Suppressor macrophage treated with lipopolysaccharide for 4 hours (primary cell): ENCODE results near the gene UPB1.
A peak's percentile ranks its signal among the peaks of the same experiment; 100 is the strongest.

Experiments used
- DNase-seq: peaks from one replicate; pipeline ENCODE4 v3.0.0-alpha.2; 2020

The UPB1 gene

DNA sequence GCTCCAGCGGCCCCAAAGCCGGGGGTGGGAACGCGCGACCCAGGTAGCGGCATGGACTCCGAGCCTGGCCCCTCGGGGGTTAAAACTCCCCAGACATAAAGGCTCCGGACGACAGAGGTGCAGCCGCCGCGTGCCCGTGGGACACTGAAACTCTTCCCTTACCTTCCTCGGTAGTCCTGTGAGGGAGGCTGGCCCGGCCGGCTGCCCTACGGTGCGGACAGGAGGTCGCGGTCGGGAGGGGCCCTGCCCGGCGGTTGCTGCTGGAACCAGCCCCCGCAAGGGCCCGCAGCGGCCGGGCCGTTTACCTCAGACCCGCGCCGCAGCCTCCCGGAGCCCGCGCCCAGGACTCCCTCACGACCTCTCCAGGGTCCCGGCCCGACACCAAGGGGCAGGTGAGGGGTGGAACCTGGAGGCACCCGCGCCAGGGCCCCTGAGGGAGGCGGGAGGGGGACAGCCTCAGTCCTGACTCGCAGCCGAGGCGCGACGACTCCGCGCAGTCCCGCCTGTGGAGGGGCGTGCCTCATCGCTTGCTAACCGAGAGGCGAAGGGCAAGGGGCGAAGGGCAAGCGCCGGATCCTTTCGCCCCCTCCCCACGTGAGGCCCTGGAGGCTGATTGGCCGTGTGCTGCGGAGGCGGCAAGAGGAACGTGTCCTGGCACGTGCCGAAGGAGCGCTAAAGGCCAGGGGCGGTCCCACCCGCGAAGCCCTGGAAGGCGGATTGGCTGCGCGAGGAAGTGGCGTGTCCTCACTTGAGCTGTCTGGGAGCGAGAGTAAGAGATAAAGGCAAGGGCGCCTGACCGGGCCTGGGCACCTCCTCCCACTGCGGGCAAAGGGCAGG lies at the start of gene UPB1:
Gene UPB1, plus strand, starts transcription at position 805 of the 837 bp plus-strand sequence. CDS start 72 bp downstream, outside the sequence.
- no peak for DNase-seq

DNA sequence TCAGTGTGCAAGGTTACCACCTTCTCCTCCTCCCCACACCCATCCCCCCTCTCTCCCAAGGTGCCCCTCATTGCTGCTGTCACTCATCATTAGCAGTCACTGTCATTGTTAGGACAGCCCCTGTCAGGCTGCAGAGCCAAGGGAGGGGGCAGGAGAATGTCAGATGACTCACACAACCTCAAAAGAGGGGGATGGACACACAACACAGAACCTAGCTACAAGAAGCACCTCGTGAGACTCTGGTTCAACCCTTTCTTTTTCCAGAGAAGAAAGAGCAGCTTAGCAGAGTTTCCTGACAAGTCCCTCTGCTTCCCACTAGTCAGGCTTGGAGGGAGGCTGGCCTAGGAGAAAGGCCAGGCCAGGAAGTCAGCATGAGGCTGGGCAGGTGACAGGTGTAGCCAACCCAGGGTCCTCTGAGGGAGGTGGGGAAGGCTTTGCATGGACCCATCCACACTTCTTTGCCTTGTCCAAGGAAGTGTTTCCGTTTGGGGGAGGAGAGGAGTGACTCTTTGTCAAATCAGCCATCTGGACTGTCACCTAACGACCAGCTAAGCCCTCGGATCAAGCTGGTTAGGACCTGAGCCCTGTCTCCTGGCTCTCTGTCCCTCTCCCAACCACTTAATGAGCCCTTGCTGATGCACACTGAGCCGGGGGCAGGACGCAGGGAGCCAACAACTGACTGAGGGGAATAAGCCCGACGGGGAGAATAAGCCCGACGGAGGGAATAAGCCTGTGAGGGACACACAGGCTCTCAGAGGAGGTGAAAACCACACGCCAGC lies 49.5 kb upstream of the UPB1 start:
- no peak for DNase-seq

DNA sequence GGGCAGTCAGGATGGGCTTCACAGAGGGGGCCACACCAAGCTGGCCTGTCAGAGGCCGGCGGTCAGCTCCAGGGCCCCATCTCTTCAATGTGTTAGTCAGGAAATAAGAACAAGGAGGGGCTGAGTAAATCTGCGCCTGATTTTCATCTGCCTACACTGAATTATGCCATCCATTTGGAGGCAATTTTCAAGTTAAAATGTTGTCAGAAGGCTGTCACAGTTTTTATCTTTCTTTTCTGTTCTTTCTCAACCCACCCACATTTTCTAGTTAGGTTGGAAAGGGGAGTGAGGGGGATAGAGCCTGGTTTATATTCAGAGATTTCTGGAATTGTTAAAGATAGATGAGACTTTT lies 48.9 kb upstream of the UPB1 start:
- DNase-seq, result no peak

DNA sequence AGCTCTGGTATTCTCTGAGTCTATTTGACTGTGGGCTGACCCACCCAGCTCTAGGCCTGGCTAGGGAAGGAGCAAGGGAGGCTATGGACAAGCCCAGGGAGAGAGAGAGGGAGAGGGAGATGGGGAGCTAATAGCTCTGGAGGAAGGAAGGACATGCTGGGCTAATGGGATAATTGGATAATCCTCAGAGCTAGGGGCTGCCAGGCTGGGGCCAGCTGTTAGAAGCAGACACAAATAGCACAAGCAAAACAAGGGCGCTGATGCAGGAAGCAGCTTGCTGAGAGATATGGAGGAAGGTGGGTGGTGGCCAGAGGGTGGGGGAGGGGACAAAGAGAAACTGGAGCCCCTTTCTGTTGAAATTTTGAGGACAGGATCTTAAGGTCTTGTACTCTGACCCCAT lies 44.5 kb upstream of the UPB1 start:
- DNase-seq, result no peak

DNA sequence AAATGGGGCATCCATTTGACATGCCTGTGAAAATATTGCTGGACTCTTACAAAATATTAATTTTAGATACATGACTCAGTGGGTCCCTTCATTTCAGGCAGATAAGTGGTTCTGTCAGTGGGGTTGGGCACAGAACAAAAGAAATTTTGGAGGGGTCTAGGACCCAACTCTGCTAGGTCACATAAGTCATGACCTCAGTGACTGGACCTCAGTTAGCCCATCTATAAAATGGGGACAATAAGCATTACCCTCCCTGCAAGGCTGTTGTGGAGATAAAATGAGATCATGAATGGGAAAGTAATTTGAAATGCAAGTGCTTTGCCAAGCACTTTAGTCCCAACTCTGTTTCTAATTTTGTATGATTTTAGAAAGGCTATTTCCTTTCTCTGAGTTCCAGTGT lies 44.0 kb upstream of the UPB1 start:
- no peak for DNase-seq

DNA sequence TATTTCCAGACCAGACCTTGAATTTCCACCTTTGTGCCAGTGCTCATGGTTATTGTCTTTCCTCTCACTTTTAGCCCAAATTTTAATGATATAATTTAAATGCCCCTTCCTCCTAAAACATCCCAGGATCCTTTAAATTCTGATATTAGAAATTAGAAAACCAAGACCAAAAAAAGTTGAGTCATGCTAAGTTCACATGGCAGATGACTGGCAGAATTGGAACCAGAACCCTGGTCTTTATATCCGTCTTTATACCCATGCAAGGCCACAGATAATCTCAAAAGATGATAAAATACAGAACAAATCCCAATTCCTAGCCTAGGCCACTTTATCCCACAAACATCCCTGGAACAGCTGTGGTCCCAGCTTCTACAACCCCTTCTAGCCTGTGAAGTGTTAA lies 41.3 kb upstream of the UPB1 start:
- no peak for DNase-seq

DNA sequence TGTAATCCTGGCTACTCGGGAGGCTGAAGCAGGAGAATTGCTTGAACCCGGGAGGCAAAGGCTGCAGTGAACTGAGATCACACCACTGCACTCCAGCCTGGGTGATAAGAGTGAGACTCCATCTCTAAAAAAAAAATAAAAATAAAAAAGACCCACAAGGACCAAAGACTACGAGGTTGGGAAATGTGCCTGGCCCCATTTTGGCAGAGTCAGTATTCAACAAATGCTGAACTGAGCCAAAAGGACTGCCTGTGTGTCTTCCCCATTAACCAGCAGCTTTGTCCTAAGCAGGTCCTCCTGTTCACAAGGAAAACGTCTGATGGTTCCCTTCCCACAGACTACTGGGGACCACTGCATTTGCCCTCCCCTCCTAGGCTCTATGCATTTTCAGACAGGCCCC lies 40.1 kb upstream of the UPB1 start:
- DNase-seq, result no peak

DNA sequence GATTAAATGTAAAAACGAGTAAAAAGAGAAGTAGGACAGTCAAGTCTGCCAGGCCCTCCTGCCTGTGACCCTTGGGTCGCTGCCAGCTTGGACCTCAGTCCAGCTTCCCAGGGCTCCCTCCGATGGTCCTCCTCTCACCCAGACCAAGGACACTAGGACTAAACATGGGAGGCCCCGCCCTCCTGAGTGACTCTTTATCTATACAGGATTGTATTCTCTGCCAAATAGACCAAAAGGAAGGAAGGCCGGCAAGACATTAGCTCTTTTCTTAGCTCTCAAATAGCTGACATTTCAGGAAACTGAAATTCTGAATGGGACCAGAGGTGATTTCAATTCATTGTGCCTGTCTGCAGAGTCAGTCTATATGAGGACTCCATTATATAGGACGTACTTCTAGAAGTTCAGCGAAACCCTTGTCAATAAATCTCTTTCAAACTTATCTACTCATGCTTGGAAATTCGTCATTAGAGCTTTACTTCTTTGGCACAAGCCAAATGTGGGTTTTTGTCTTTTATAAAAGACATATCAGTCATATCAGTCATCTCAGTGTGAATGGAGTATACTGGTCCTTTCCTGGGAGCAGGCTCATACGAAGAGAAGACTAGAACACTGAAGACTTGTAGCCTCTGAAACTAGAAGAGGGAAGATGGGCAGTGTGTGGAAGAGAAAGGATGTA lies 39.2 kb upstream of the UPB1 start:
- DNase-seq, result no peak

DNA sequence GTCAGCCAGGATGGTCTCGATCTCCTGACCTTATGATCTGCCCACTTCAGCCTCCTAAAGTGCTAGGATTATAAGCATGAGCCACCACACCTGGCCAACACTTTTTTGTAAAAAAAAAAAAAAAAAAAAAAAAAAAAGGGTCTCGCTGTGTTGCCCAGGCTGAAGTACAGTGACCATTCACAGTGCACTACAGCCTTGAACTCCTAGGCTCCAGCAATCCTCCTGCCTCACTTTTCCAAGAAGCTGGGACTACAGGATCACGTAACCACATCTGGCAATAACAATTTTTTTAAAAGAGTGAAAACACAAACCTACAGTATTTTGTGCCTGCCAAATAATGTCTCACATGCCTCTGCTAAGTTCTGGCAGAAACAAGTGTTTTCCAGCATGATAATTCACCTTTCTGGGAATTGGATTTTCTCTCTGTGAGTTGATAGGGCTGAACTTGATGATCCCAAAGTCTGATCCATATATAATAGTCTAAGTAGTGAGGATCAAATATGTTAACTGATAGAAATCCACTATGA lies 37.2 kb upstream of the UPB1 start:
- DNase-seq, result no peak

DNA sequence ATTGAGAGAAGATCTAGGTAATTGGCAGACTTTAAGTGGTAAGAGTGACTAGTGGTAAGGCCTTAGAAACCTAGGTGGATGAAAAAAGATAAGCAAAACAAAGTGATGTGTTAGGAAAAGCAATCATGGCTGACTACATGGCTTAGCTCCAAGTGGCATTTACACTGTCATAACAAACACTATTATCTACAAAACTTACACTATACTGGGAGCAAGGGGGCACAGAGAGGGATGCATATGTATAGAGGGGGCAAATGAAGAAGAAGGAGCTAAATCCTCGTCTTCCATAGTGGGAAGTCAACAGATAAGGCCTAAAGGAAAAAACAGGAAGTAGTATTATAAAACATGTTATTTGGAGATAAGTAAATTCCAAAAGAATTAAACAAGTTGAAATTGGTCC lies 35.2 kb upstream of the UPB1 start:
- DNase-seq, result no peak

DNA sequence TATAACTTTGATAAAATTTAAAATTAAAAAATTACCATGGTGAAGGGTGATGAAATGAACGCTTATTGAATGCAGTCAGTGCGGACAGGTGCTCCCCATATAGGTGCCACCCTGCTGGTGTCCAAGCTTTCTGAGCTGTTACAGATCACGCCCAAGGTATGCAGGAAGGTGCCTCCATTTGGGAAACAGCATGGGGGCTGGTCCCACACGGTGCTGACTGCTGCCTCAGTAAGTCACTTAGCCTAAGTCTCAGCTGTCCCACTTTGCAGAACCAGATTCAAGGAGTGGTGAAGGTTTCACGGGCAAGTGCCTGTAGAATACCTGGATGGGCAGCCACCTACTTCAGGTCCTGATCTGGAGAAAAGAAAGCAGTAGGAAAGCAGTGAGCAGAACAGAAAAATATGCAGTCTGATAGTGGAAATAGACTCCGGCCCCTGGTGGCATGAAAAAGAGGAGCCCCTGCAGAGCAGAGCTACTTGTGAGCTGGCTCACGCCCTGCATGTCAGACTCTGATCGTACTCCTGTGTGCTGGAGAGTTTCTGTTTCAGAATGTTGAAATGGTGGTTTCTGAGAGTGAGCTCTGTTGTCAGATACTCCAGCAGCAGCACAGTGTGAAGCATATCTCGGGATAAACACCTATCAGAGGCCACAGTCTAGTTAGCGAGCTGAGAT lies 34.6 kb upstream of the UPB1 start:
- DNase-seq, result peak; percentile 68

DNA sequence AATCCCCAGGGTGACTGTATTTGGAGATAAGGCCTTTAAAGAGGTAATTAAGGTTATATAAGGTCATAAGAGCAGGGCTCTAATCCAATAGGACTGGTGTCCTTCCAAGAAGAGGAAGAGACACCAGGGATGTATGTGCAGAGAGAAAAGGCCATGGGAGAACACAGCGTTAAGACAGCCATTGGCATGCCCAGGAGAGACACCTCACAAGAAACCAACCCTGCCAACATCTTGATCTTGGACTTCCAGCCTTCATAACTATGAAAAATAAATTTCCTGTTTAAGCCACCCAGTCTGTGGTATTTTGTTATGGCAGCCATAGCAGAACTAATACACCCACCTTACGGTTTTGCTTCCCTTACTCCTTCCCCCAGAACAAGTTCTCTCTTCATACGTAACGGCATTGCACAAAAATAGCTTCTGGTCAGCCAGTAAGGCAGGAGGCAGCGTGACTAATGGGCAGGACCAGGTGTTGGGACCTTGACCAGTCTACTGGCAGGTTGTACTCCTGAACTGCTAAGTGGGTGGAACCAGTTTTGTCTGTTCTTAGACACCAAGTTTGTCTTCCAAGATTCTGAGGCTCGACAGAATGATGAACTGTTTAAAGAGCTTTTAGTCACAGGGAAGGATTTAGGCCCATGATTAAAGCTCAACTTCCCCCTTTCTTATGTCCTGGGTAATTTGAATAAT lies 31.9 kb upstream of the UPB1 start:
- peak; percentile 66 for DNase-seq

DNA sequence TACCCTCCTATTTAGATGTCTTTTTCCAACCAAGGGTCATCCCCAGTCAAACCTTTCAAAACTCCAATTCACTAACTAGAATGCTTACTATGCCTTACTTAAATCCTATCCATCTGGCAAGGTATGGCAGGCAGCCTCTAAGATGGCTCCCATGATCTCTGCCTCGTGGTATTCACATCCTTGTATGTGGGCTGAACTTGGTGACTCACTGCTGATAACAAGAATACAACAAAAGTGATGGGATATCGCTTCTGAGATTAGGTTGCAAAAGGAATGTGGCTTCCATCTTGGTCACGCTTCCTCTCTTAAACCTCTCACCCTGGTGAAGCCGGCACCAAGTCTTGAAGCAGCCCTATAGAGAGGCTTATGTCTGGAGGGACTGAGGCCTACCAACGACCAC lies 29.6 kb upstream of the UPB1 start:
- DNase-seq, result peak; percentile 37

DNA sequence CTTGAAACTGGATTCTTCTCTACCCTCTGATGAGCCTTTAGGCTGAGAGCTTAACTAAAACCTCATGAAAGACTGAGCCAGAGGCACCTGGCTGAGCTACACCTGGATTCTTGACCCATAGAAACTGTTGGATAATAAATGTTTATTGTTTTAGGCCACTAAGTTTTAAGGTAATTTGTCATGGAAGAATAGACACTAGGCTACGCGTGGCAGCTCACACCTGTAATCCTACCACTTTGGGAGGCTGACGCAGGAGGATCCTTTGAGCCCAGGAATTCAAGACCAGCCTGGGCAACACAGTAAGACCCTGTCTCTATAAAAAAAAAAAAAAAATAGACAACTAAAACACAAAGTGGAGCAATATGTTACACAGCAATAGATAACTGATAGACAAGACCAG lies 29.2 kb upstream of the UPB1 start:
- DNase-seq, result no peak

DNA sequence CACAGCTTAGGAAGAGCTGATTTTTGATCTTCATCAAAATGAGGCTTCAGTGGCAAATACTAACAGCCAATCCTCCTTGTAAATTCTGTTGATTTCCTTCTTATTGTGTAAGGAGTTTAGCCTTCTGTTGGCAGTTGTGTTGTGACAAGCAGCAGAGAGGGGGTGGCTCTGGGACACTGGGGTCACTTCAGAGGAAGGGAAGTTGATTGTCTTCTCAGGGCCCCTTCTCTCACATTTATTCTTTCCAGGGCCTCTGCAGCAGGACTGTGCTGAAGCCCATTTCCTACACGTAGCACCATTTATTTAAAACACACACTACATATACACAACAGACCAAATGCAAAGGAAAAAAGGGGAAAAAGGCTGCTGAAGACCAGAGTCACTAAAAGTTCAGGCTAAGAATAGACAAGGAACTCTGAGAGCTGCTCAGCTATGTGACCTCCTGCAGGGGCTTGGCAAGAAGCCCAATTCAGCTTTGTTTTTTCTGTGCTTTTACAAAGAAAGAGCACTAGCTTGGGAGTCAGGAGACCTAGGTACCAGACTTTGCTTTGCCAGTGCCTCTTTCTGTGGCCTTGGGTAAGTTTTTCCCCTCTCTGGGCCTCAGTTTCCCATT lies 28.3 kb upstream of the UPB1 start:
- peak; percentile 31 for DNase-seq

DNA sequence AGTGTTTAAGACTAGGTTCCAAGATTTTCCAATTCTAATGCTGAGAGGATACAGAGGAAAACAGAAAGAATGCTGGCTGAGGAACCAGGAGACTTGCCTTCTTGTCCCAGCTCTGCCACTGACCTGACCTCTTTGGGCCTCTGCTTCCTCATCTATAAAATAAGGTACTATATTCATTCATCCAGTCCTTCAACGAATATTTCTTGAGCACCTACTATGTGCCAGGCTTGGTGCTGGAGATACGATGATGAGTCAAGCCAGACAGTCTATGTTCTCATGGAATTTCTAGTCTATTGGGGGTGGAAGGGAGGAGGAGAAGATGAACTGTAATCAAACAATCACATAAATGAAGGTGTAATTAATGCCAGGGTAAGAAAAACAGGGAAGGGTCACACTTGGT lies 27.8 kb upstream of the UPB1 start:
- DNase-seq, result no peak

DNA sequence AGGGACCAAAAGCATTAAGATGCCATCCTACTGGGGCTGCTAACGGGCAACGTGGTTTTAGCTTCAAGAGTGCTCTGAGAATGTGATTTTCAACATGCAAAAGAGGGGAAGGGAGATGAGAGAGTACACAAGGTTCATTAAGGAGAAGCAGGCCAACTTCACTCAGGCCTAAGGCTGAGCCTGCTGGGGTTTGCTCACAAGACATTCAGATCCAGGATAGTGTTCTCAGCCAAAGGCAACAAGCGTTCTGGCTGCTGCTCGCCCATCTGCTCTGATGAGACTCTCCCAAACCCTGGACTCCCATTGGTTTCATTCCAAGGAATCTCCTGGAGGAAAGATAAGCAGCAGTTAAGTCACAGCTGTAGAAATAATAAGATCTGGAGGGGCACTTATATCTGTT lies 23.6 kb upstream of the UPB1 start:
- DNase-seq, result no peak

DNA sequence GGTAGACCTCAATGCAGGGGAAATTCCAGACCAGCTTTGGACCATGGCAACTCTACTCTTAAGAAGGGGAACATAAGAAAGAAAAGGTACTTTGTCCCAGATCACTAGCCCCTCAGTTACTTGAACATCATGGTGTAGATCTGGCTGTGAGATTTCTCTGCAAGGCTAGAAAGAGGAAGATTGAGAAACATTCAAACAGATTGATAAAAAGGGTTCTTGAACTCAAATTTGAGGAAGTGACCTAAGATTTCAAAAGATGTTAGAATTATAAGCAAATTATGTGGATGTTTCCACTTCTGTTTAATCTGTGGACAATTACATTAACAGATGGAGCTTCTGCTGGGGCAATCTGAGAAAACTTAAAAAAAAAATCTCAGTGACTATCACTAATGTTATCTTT lies 21.8 kb upstream of the UPB1 start:
- DNase-seq, result peak; percentile 74

DNA sequence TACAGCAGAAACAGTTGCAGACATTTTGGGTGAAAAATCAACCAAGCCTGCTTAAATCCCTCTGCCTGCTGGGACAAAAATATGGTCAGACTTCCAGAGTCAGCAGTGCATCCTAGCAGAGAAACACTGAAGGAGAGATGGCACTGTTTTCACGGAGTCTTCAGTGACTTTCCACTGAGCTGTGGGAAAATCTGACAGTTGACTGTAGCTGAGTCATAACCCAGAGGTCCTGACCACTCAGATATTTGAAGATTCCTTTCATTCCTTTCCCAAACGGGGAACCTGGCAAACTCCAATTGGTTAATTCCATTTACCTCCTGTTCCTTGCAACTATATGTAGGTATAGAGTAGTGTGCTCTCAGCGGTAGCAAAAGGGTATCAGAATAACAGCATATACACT lies 20.9 kb upstream of the UPB1 start:
- peak; percentile 51 for DNase-seq

DNA sequence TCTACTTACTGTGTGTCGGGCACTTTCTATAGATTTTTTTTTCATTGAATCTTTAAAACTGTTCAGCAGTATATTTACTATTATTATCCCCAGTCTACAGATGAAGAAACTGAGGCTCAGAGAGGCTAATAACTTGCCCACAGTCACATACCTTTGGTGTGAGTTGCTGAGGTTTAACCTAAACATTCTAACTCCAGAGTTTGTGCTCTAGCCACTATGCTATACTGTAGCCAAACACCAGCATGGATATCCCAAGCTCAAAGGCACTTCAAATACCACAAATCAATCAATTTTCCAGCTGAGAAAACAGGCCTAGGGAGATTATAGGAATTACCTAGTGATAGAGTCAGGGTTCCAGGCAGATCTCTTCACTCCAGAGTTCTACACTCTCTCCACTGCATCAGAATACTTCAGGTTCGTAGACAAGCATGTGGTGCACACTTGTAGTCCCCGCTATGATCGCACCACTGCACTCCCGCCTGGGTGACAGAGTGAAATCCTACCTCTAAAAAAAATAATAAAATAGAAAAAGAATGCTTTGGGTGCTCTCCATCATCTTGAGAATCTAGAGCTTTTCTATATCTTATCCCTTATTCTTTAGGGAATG lies 20.4 kb upstream of the UPB1 start:
- no peak for DNase-seq

DNA sequence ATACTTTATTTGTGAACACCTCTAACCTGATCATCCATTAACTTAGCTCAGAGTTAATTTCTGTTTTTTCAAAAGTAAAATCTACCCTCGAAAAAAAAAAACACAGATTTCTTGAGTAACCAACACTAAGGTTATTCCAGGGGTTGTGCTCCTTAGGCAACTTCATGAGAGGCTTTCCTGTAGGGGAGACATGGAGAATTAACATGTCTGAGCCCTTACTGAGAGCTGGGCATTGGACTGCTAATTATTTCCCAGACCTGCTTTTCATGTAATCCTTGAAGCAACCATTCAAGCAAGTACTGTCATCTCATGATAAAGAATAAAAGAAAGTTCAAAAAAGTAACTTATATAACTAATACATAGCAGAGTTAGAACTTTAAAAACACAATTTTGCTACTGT lies 13.5 kb upstream of the UPB1 start:
- no peak for DNase-seq

DNA sequence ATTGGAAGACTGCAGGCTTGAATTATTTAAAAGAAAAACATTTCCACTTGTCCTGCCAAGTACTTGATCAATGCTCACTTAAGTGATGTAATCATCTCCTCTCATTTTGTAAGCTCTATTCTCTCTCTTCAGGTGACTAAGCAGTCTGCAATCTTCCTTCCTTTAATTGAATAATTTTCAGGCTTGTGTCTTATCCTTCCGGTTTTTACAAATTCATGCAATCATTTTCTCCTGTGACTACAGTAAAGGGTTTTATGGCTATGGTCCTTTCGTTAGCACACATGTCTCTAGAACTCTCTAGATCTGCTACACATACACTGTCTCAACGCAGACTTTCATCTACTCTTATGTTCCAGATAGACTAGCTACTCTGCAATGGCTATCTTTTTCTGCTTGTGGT lies 12.6 kb upstream of the UPB1 start:
- peak; percentile 85 for DNase-seq
